Smooth muscle cell (in vitro differentiated cells): ENCODE data around the gene OR4X2. TPM values are rescaled to one million over a fixed set of nuclear protein-coding genes. Genes with fewer than 3 reads are reported as not detected.

Source experiments
- DNase-seq: peaks from one replicate; lab custom pipeline; 2025; ENCODE audit not compliant: unreplicated experiment; lab: John Stamatoyannopoulos, UW
- H2AFZ ChIP-seq: fragments of 200-600 bp; sonication (generic); 2 replicates; pipeline ENCODE4 v1.6.0; 2016; ENCODE audit warnings: antibody characterized with exemption, low read depth, mild to moderate bottlenecking
- H3F3A ChIP-seq: fragments of 200-600 bp; sonication (generic); 2 replicates; pipeline ENCODE4 v1.6.0; 2017; ENCODE audit warnings: antibody characterized with exemption, low read depth
- H3K27ac ChIP-seq: fragments of 200-600 bp; sonication (generic); 2 replicates; pipeline ENCODE4 v1.5.1; 2016; ENCODE audit warnings: low read depth, mild to moderate bottlenecking
- H3K27me3 ChIP-seq: fragments of 200-600 bp; sonication (generic); 2 replicates; pipeline ENCODE4 v1.6.1; 2016; ENCODE audit warnings: low read depth, mild to moderate bottlenecking
- H3K36me3 ChIP-seq: fragments of 200-600 bp; sonication (generic); 2 replicates; pipeline ENCODE4 v1.5.1; 2016; ENCODE audit warnings: low read depth
- H3K4me1 ChIP-seq: fragments of 200-600 bp; sonication (generic); 2 replicates; pipeline ENCODE4 v1.5.1; 2016; ENCODE audit warnings: low read depth
- H3K4me2 ChIP-seq: fragments of 200-600 bp; sonication (generic); 2 replicates; pipeline ENCODE4 v1.6.0; 2016; ENCODE audit warnings: mild to moderate bottlenecking
- H3K4me3 ChIP-seq: fragments of 200-600 bp; sonication (generic); 2 replicates; pipeline ENCODE4 v1.5.1; 2016; ENCODE audit warnings: mild to moderate bottlenecking
- H3K79me2 ChIP-seq: fragments of 200-600 bp; sonication (generic); 2 replicates; pipeline ENCODE4 v1.6.0; 2016; ENCODE audit warnings: low read depth, mild to moderate bottlenecking
- H3K9ac ChIP-seq: fragments of 200-600 bp; sonication (generic); 2 replicates; pipeline ENCODE4 v1.6.0; 2016; ENCODE audit warnings: low read depth
- H3K9me3 ChIP-seq: fragments of 200-600 bp; sonication (generic); replicated peaks from 2 replicates; pipeline ENCODE4 v1.5.1; 2016; ENCODE audit warnings: low read depth
- H4K20me1 ChIP-seq: fragments of 200-600 bp; sonication (generic); 2 replicates; pipeline ENCODE4 v1.6.0; 2016; ENCODE audit warnings: low read depth
- CTCF ChIP-seq: fragments of 200-600 bp; sonication (generic); IDR thresholded peaks from 2 replicates; pipeline ENCODE4 v1.5.1; 2017; ENCODE audit warnings: borderline replicate concordance, mild to moderate bottlenecking, antibody characterized with exemption; ENCODE audit not compliant: insufficient read depth, poor library complexity, severe bottlenecking
- WGBS: methylation state at CpG from one replicate; pipeline ENCODE4 v1.1.7; 2016; ENCODE audit warnings: low lambda C conversion rate; 5-methylcytosine and 5-hydroxymethylcytosine counted together
- polyA plus RNA-seq: library from polyadenylated mRNA; unstranded; fragments of >200 nt; fragmentation: Nextera tagmentation; extraction: Ambion mirVana; gene quantifications from 2 replicates; pipeline ENCODE4 v1.2.1, GENCODE V29; 2016
- total RNA-seq: library from RNA; depleted of rRNA; stranded (reverse); fragments of >200 nt; gene quantifications from 2 replicates; pipeline ENCODE4 v1.2.3, GENCODE V29; 2014

The OR4X2 gene
- not detected in 2 replicates for total RNA-seq
- not detected in 2 replicates for polyA plus RNA-seq

DNA sequence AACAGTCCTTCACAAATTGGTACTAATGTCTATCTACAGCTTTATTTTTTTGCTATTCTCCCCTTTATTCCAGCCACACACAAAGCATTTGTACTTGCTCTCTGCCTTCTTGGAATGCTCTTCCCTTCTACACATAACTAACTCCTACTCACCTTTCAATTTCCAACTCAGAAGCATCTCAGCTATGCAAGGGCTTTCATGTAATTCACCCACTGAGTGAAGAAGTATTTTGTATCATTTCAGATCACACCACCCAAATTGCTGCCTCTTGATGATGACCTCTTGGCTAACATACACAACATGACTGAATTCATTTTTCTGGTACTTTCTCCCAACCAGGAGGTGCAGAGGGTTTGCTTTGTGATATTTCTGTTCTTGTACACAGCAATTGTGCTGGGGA is at the start of gene OR4X2:
TSS of gene OR4X2 (plus strand) at position 301 of the 400 bp plus-strand sequence. CDS start at position 301, 0 bp downstream.
- no peaks in the 10 kb centered on the region for H3F3A ChIP-seq
- H3K9me3 ChIP-seq, result peaks cover 17% of the 10 kb centered on the region
- no peak for DNase-seq
- no peak within 1 kb of the TSS for H3K9ac ChIP-seq
- no peaks in the 10 kb centered on the region for H3K27me3 ChIP-seq
- no peak within 1 kb of the TSS for H3K4me2 ChIP-seq
- H3K79me2 ChIP-seq, result no peaks in the 10 kb centered on the region
- H2AFZ ChIP-seq, result no peak within 1 kb of the TSS
- H3K36me3 ChIP-seq, result no peaks in the 10 kb centered on the region
- no peak for TF ChIP-seq CTCF
- H3K4me3 ChIP-seq, result no peak within 1 kb of the TSS
- no peaks in the 10 kb centered on the region for H3K4me1 ChIP-seq
- no peak within 1 kb of the TSS for H3K27ac ChIP-seq
- no peaks in the 10 kb centered on the region for H4K20me1 ChIP-seq

DNA sequence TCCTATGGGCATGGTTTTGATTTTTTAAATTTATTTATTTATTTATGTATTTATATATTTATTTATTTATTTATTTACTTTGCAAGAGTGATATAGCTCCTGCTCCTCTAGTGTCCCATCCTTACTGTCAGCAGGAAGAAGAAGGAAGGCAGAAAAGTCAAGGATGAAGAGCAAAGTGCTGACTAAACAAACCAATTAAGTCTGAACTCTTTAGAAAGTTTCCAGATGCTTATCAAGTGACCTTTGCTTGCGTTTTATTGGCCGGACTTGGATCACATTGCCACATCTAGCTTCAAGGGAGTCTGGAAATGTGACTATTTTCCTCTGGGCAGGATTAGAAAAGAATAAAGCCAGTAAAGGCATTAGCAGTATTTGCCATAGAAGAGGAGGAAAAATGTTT is 37.0 kb upstream of the OR4X2 start:
- Histone ChIP-seq H3K4me3 (no peak overlapping the region), H3K36me3 (peaks cover 3% of the 10 kb centered on the region), H3K79me2 (no peaks in the 10 kb centered on the region), H3K4me1 (no peaks in the 10 kb centered on the region), H3F3A (no peaks in the 10 kb centered on the region), H3K9me3 (peaks cover 5% of the 10 kb centered on the region), H3K27ac (no peak overlapping the region), H4K20me1 (no peaks in the 10 kb centered on the region), H3K27me3 (no peaks in the 10 kb centered on the region), H3K4me2 (no peak overlapping the region), H3K9ac (no peak overlapping the region), H2AFZ (no peak overlapping the region)
- no peak for TF ChIP-seq CTCF
- DNase-seq, result no peak
- WGBS, result 82% methylated on average over 2 of the region's 2 CpGs

GRCh38 chr11:48210052-48210451 is 34.9 kb upstream of the OR4X2 start:
- DNase-seq, result no peak
- no peaks in the 10 kb centered on the region for H3K4me1 ChIP-seq
- 35% methylated on average over 7 of the region's 7 CpGs for WGBS

More at GRCh38 chr11:48210052-48210451, 34.9 kb upstream of the OR4X2 start:
- Histone ChIP-seq H3K79me2 (no peaks in the 10 kb centered on the region), H3K9me3 (no peaks in the 10 kb centered on the region), H3K27ac (no peak overlapping the region), H4K20me1 (no peaks in the 10 kb centered on the region), H3K27me3 (no peaks in the 10 kb centered on the region), H3K4me2 (no peak overlapping the region), H3K36me3 (peaks cover 3% of the 10 kb centered on the region), H3K4me3 (no peak overlapping the region), H3F3A (no peaks in the 10 kb centered on the region), H3K9ac (no peak overlapping the region), H2AFZ (no peak overlapping the region)
- no peak for TF ChIP-seq CTCF
